Measurements from ENCODE around the gene PRXL2C. TPM values are rescaled to one million over a fixed set of nuclear protein-coding genes. Genes with fewer than 3 reads are reported as not detected.
A peak's percentile ranks its signal among the peaks of the same experiment; 100 is the strongest.
"Not testable (repeated sequence)": the region's sequence is repeated elsewhere in the genome, so short reads cannot be mapped to it uniquely, and the experiment has no call there.

The PRXL2C gene
- polyA plus RNA-seq, 1 of the 3 experiments (the other 2 are of a cell fraction) = 8.4 TPM

DNA sequence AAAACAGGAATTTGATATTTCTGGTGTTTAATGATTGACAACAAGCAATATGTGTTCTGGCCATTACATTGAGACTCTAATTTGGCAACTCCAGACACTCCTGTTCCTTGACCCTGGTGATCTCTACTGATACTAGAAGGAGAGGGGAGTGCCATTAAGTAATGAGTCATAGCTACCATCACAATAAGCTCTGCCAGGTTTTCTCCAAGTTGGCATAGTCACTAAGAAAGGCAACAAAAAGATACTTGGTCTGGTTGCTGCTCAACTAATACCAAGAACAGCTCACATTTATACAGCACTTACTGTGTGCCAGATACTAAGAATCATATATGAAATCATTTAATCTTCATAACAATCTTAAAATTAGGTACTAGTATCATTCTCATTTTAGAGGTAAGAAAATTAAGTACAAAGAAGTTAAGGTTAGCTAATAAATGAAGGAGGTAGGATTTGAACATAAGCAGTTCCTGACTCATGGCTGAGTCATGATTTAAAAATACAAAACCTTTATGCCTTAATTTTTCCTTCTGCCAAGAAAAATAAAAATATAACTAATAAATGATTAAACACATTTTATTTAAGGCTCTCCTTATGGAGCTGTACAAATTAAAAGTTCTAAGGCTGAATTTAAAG, 19.9 kb upstream of the PRXL2C start (continued):
- TF ChIP-seq, protein P1, sequence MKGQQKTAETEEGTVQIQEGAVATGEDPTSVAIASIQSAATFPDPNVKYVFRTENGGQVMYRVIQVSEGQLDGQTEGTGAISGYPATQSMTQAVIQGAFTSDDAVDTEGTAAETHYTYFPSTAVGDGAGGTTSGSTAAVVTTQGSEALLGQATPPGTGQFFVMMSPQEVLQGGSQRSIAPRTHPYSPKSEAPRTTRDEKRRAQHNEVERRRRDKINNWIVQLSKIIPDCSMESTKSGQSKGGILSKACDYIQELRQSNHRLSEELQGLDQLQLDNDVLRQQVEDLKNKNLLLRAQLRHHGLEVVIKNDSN (IDR thresholded peaks at IDR 0.05; ENCODE audit: borderline replicate concordance, low read depth) = no peak
- TF ChIP-seq POLR2AphosphoS5 (IDR thresholded peaks at IDR 0.05; ENCODE audit: low read depth, low read length) (no peak), JUND (IDR thresholded peaks at IDR 0.05) (peak; percentile 51), MEF2A (IDR thresholded peaks at IDR 0.05; ENCODE audit: borderline replicate concordance, low read depth) (no peak; the same call in 1 of the 2 replicates), SMC3 (IDR thresholded peaks at IDR 0.05; ENCODE audit: low read depth, low read length) (no peak), PBX3 (IDR thresholded peaks at IDR 0.05) (peak; percentile 44), GABPA (IDR thresholded peaks at IDR 0.05; ENCODE audit: low read depth) (no peak), NFIC (IDR thresholded peaks at IDR 0.05; ENCODE audit: borderline replicate concordance) (peak; percentile 85), CHD2 (IDR thresholded peaks at IDR 0.05; ENCODE audit: low read length, partially characterized antibody) (no peak), EZH2phosphoT487 (IDR thresholded peaks at IDR 0.05; ENCODE audit: borderline replicate concordance, low read depth) (no peak), RCOR1 (IDR thresholded peaks at IDR 0.05; ENCODE audit: low read length) (no peak), EP300 (IDR thresholded peaks at IDR 0.05; ENCODE audit: borderline replicate concordance in 1 of 2, low read depth in 1 of 2, low read length in 1 of 2) (no peak), MAX (IDR thresholded peaks at IDR 0.05; ENCODE audit: low read depth) (no peak), FOXM1 (IDR thresholded peaks at IDR 0.05; ENCODE audit: low read depth) (no peak), NRF1 (IDR thresholded peaks at IDR 0.05; ENCODE audit: low read depth, low read length) (no peak), FOXJ3 (CRISPR knock-in tag; IDR thresholded peaks at IDR 0.05) (no peak)
- TF ChIP-seq, protein P2, sequence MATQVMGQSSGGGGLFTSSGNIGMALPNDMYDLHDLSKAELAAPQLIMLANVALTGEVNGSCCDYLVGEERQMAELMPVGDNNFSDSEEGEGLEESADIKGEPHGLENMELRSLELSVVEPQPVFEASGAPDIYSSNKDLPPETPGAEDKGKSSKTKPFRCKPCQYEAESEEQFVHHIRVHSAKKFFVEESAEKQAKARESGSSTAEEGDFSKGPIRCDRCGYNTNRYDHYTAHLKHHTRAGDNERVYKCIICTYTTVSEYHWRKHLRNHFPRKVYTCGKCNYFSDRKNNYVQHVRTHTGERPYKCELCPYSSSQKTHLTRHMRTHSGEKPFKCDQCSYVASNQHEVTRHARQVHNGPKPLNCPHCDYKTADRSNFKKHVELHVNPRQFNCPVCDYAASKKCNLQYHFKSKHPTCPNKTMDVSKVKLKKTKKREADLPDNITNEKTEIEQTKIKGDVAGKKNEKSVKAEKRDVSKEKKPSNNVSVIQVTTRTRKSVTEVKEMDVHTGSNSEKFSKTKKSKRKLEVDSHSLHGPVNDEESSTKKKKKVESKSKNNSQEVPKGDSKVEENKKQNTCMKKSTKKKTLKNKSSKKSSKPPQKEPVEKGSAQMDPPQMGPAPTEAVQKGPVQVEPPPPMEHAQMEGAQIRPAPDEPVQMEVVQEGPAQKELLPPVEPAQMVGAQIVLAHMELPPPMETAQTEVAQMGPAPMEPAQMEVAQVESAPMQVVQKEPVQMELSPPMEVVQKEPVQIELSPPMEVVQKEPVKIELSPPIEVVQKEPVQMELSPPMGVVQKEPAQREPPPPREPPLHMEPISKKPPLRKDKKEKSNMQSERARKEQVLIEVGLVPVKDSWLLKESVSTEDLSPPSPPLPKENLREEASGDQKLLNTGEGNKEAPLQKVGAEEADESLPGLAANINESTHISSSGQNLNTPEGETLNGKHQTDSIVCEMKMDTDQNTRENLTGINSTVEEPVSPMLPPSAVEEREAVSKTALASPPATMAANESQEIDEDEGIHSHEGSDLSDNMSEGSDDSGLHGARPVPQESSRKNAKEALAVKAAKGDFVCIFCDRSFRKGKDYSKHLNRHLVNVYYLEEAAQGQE (IDR thresholded peaks at IDR 0.05; ENCODE audit: low read depth, low read length) = no peak

- H3F3A ChIP-seq (replicated peaks; ENCODE audit: insufficient read depth) = peaks cover 15% of the 10 kb centered on the region
- H4K20me1 ChIP-seq (ENCODE audit: insufficient read depth); H3K4me3 ChIP-seq (ENCODE audit: low read depth in 2 of 2, low read length in 1 of 2); H3K4me2 ChIP-seq; POLR2A ChIA-PET; H3K36me3 ChIP-seq (replicated peaks in 1 of 2; ENCODE audit: control insufficient read depth in 1 of 2, insufficient read depth in 2 of 2, low read length in 1 of 2); H3K9me3 ChIP-seq; H3K79me2 ChIP-seq (ENCODE audit: insufficient read depth); H3K27ac ChIP-seq (ENCODE audit: low read depth in 2 of 2, low read length in 1 of 2); H3K9ac ChIP-seq; H3K4me1 ChIP-seq (ENCODE audit: control insufficient read depth in 1 of 2, insufficient read depth in 2 of 2, low read depth in 1 of 2, low read length in 1 of 2); H2AFZ ChIP-seq (ENCODE audit: low read depth); H3K9me2 ChIP-seq; DNase-seq; H3K27me3 ChIP-seq (ENCODE audit: insufficient read depth): not testable (repeated sequence)
- CTCF ChIA-PET = interaction anchor here (1.2 kb wide), 1 partner anchor 18 kb away, joined by 3 read pairs; no protein-coding TSS in a partner anchor
- 55% methylated on average over 4 of the region's 4 CpGs for WGBS (ENCODE audit: low lambda C conversion rate)
These were observed 18.7 kb upstream of the PRXL2C start for GRCh38 chr9:96673786-96674185.
